ENCODE results near the gene PIK3C3.

The PIK3C3 gene

GRCh38 chr18:41996020-41996419, 41.0 kb downstream of the PIK3C3 start:
- Histone ChIP-seq H3K4me2 (ENCODE audit: low read length) (no peak overlapping the region), H3K36me3 (ENCODE audit: control insufficient read depth, low read length) (peaks cover 19% of the 10 kb centered on the region), H3K79me2 (ENCODE audit: control insufficient read depth, low read length) (no peaks in the 10 kb centered on the region), H3K4me1 (ENCODE audit: control insufficient read depth, low read length) (no peaks in the 10 kb centered on the region), H3F3A (ENCODE audit: control insufficient read depth, insufficient read depth) (no peaks in the 10 kb centered on the region), H3K9me2 (replicated peaks; ENCODE audit: control insufficient read depth, low read length) (no peaks in the 10 kb centered on the region), H3K9me3 (ENCODE audit: control insufficient read depth, insufficient read depth, low read length) (no peaks in the 10 kb centered on the region), H3K27me3 (ENCODE audit: control insufficient read depth, low read length) (no peaks in the 10 kb centered on the region), H3K4me3 (ENCODE audit: low read length) (no peak overlapping the region), H4K20me1 (ENCODE audit: control insufficient read depth, insufficient read depth, low read depth, low read length) (no peaks in the 10 kb centered on the region), H3K27ac (ENCODE audit: low read depth, low read length) (no peak overlapping the region)
- TF ChIP-seq, protein P1, sequence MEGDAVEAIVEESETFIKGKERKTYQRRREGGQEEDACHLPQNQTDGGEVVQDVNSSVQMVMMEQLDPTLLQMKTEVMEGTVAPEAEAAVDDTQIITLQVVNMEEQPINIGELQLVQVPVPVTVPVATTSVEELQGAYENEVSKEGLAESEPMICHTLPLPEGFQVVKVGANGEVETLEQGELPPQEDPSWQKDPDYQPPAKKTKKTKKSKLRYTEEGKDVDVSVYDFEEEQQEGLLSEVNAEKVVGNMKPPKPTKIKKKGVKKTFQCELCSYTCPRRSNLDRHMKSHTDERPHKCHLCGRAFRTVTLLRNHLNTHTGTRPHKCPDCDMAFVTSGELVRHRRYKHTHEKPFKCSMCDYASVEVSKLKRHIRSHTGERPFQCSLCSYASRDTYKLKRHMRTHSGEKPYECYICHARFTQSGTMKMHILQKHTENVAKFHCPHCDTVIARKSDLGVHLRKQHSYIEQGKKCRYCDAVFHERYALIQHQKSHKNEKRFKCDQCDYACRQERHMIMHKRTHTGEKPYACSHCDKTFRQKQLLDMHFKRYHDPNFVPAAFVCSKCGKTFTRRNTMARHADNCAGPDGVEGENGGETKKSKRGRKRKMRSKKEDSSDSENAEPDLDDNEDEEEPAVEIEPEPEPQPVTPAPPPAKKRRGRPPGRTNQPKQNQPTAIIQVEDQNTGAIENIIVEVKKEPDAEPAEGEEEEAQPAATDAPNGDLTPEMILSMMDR (IDR thresholded peaks at IDR 0.05; ENCODE audit: low read depth, low read length, poor library complexity, severe bottlenecking) = no peak
- TF ChIP-seq EZH2phosphoT487 (IDR thresholded peaks at IDR 0.05; ENCODE audit: borderline replicate concordance, low read length) = no peak

DNA sequence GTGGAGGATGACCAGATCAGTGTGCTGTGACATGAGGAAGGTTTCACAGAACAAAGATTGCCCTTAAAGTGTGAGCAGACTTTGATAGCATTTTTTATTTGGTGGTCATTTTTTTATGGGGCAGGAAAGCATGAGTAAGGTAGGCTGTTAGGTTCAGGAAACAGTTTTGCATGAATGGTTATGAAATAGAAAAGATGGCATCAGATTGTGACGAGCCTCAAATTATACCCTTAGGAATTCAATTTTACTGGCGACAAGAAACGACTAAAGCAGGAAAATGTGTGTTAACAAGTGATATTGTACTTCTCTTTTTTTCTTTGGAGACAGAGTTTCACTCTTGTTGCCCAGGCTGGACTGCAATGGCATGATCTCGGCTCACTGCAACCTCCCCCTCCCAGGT, 44.7 kb downstream of the PIK3C3 start:
- Histone ChIP-seq H3K36me3 (ENCODE audit: control insufficient read depth, low read length) (peaks cover 28% of the 10 kb centered on the region), H4K20me1 (ENCODE audit: control insufficient read depth, insufficient read depth, low read depth, low read length) (no peaks in the 10 kb centered on the region), H3K4me2 (ENCODE audit: low read length) (no peak overlapping the region), H3K9me3 (ENCODE audit: control insufficient read depth, insufficient read depth, low read length) (no peaks in the 10 kb centered on the region), H3K9me2 (replicated peaks; ENCODE audit: control insufficient read depth, low read length) (no peaks in the 10 kb centered on the region), H3K4me1 (ENCODE audit: control insufficient read depth, low read length) (no peaks in the 10 kb centered on the region), H3K79me2 (ENCODE audit: control insufficient read depth, low read length) (no peaks in the 10 kb centered on the region), H3K4me3 (ENCODE audit: low read length) (no peak overlapping the region), H3K27me3 (ENCODE audit: control insufficient read depth, low read length) (no peaks in the 10 kb centered on the region), H3F3A (ENCODE audit: control insufficient read depth, insufficient read depth) (no peaks in the 10 kb centered on the region), H3K27ac (ENCODE audit: low read depth, low read length) (no peak overlapping the region)
- TF ChIP-seq, protein P1 (IDR thresholded peaks at IDR 0.05; ENCODE audit: low read depth, low read length, poor library complexity, severe bottlenecking) = no peak
- no peak for TF ChIP-seq EZH2phosphoT487 (IDR thresholded peaks at IDR 0.05; ENCODE audit: borderline replicate concordance, low read length)

GRCh38 chr18:42001801-42002200, 46.8 kb downstream of the PIK3C3 start:
- H3K79me2 ChIP-seq (ENCODE audit: control insufficient read depth, low read length) = no peaks in the 10 kb centered on the region
- TF ChIP-seq, protein P1 (IDR thresholded peaks at IDR 0.05; ENCODE audit: low read depth, low read length, poor library complexity, severe bottlenecking) = no peak
- no peak for TF ChIP-seq EZH2phosphoT487 (IDR thresholded peaks at IDR 0.05; ENCODE audit: borderline replicate concordance, low read length)
- no peaks in the 10 kb centered on the region for H3K4me1 ChIP-seq (ENCODE audit: control insufficient read depth, low read length)
- H3K9me2 ChIP-seq (replicated peaks; ENCODE audit: control insufficient read depth, low read length) = no peaks in the 10 kb centered on the region
- no peaks in the 10 kb centered on the region for H4K20me1 ChIP-seq (ENCODE audit: control insufficient read depth, insufficient read depth, low read depth, low read length)
- no peaks in the 10 kb centered on the region for H3F3A ChIP-seq (ENCODE audit: control insufficient read depth, insufficient read depth)
- no peak overlapping the region for H3K4me3 ChIP-seq (ENCODE audit: low read length)
- H3K4me2 ChIP-seq (ENCODE audit: low read length) = no peak overlapping the region
- H3K9me3 ChIP-seq (ENCODE audit: control insufficient read depth, insufficient read depth, low read length) = no peaks in the 10 kb centered on the region
- H3K27ac ChIP-seq (ENCODE audit: low read depth, low read length) = no peak overlapping the region
- H3K36me3 ChIP-seq (ENCODE audit: control insufficient read depth, low read length) = peaks cover 33% of the 10 kb centered on the region
- H3K27me3 ChIP-seq (ENCODE audit: control insufficient read depth, low read length) = no peaks in the 10 kb centered on the region

GRCh38 chr18:42004653-42005052, 49.6 kb downstream of the PIK3C3 start:
- peaks cover 24% of the 10 kb centered on the region for H3K36me3 ChIP-seq (ENCODE audit: control insufficient read depth, low read length)
- TF ChIP-seq, protein P1 (IDR thresholded peaks at IDR 0.05; ENCODE audit: low read depth, low read length, poor library complexity, severe bottlenecking) = no peak
- TF ChIP-seq EZH2phosphoT487 (IDR thresholded peaks at IDR 0.05; ENCODE audit: borderline replicate concordance, low read length) = no peak
- no peaks in the 10 kb centered on the region for H3K9me2 ChIP-seq (replicated peaks; ENCODE audit: control insufficient read depth, low read length)
- no peaks in the 10 kb centered on the region for H3F3A ChIP-seq (ENCODE audit: control insufficient read depth, insufficient read depth)
- H3K4me2 ChIP-seq (ENCODE audit: low read length) = no peak overlapping the region
- H3K4me1 ChIP-seq (ENCODE audit: control insufficient read depth, low read length) = no peaks in the 10 kb centered on the region
- H3K27ac ChIP-seq (ENCODE audit: low read depth, low read length) = no peak overlapping the region
- no peaks in the 10 kb centered on the region for H4K20me1 ChIP-seq (ENCODE audit: control insufficient read depth, insufficient read depth, low read depth, low read length)
- no peak overlapping the region for H3K4me3 ChIP-seq (ENCODE audit: low read length)
- H3K27me3 ChIP-seq (ENCODE audit: control insufficient read depth, low read length) = no peaks in the 10 kb centered on the region
- H3K9me3 ChIP-seq (ENCODE audit: control insufficient read depth, insufficient read depth, low read length) = no peaks in the 10 kb centered on the region
- H3K79me2 ChIP-seq (ENCODE audit: control insufficient read depth, low read length) = no peaks in the 10 kb centered on the region
